B cell (primary cell): ENCODE measurements around the gene PRM1. TPM values are rescaled to one million over a fixed set of nuclear protein-coding genes. Genes with fewer than 3 reads are reported as not detected.

Source experiments
- ATAC-seq: fragments of 200-7000 bp; cut with Tn5 transposase; one replicate; pipeline ENCODE4 v1.10.0; 2021; ENCODE audit warnings: low read depth, mild to moderate bottlenecking, moderate number of reproducible peaks, moderate library complexity
- CTCF ChIA-PET: fragments of 350-600 bp; sonication (Branson Sonifier 250); formaldehyde crosslinking; loops from one replicate; lab custom pipeline; 2021; ENCODE audit warnings: antibody characterized with exemption, inconsistent platforms; lab: Charles Lee
- POLR2A ChIA-PET: fragments of 350-600 bp; sonication (Branson Sonifier 250); formaldehyde crosslinking; loops from one replicate; lab custom pipeline; 2021; ENCODE audit warnings: antibody characterized with exemption; lab: Charles Lee
- DNase-seq: peaks from one replicate; pipeline ENCODE4 v3.0.0; 2013
- H2AFZ ChIP-seq: 2 replicates; pipeline ENCODE4 v1.6.1; 2012; ENCODE audit warnings: mild to moderate bottlenecking, low read depth, low read length; ENCODE audit not compliant: insufficient read depth, poor library complexity, severe bottlenecking
- H3K27ac ChIP-seq, 2 donors: 1 replicate in 1 of 2; 2 replicates in 1 of 2; pipeline ENCODE4 v1.5.1; 2012 to 2013; ENCODE audit warnings: low read length in 2 of 2, mild to moderate bottlenecking in 2 of 2, moderate library complexity in 1 of 2
- H3K27me3 ChIP-seq, 4 experiments: fragments of 200-600 bp in 1 of 4; sonication (generic) in 1 of 4; replicated peaks in 1 of 4; 1 replicate in 2 of 4; 2 replicates in 2 of 4; pipeline versions ENCODE4 v1.6.1 to v1.7.0; 2013 to 2016; ENCODE audit warnings: low read length in 3 of 4, mild to moderate bottlenecking in 2 of 4, mixed read lengths in 1 of 4, moderate library complexity in 1 of 4; ENCODE audit not compliant: insufficient read depth in 4 of 4, control insufficient read depth in 3 of 4; ENCODE audit errors: control extremely low read depth in 1 of 4
- H3K36me3 ChIP-seq, 2 experiments: replicated peaks in 1 of 2; 1 replicate in 1 of 2; 2 replicates in 1 of 2; pipeline versions ENCODE4 v1.6.1 to v1.7.1; 2013; ENCODE audit warnings: low read length in 1 of 2; ENCODE audit not compliant: insufficient read depth in 2 of 2, control insufficient read depth in 1 of 2; ENCODE audit errors: control extremely low read depth in 1 of 2, extremely low read depth in 1 of 2
- H3K4me1 ChIP-seq, 2 donors: fragments of 200-600 bp in 1 of 2; sonication (generic) in 1 of 2; 1 replicate in 1 of 2; 2 replicates in 1 of 2; pipeline versions ENCODE4 v1.5.1 to v1.6.1; 2013 to 2017; ENCODE audit warnings: low read length in 2 of 2; ENCODE audit not compliant: control insufficient read depth in 2 of 2, insufficient read depth in 2 of 2
- H3K4me2 ChIP-seq: replicated peaks from 2 replicates; pipeline ENCODE3; 2012; ENCODE audit warnings: mild to moderate bottlenecking, low read depth, low read length; ENCODE audit not compliant: poor library complexity, severe bottlenecking
- H3K4me3 ChIP-seq, 5 experiments: fragments of 200-600 bp in 1 of 5; sonication (generic) in 1 of 5; 1 replicate in 3 of 5; 2 replicates in 2 of 5; pipeline versions ENCODE4 v1.5.1 to v1.7.0; 2011 to 2016; ENCODE audit warnings: low read length in 4 of 5, mild to moderate bottlenecking in 4 of 5, low read depth in 2 of 5, control low read depth in 1 of 5, moderate library complexity in 1 of 5; ENCODE audit not compliant: insufficient read depth in 1 of 5; ENCODE audit errors: control extremely low read depth in 1 of 5, extremely low read depth in 1 of 5
- H3K79me2 ChIP-seq: fragments of 200-600 bp; sonication (generic); one replicate; pipeline ENCODE4 v1.6.0; 2016; ENCODE audit warnings: low read length; ENCODE audit not compliant: control insufficient read depth, insufficient read depth
- H3K9ac ChIP-seq: fragments of 200-600 bp; sonication (generic); 2 replicates; pipeline ENCODE4 v1.6.1; 2017; ENCODE audit warnings: mild to moderate bottlenecking, low read length, moderate library complexity
- H3K9me3 ChIP-seq, 3 donors: one replicate each; pipeline versions ENCODE4 v1.6.1 to v1.7.1; 2013; ENCODE audit warnings: low read length in 2 of 3; ENCODE audit not compliant: control insufficient read depth in 2 of 3, insufficient read depth in 1 of 3; ENCODE audit errors: control extremely low read depth in 1 of 3
- H4K20me1 ChIP-seq: 2 replicates; pipeline ENCODE4 v1.6.0; 2012; ENCODE audit warnings: mild to moderate bottlenecking, low read length; ENCODE audit not compliant: insufficient read depth, control insufficient read depth, poor library complexity, severe bottlenecking
- H3K27ac Mint-ChIP-seq: one replicate; pipeline ENCODE4 v1.8.0; 2021; ENCODE audit warnings: mixed read lengths
- H3K27me3 Mint-ChIP-seq: one replicate; pipeline ENCODE4 v1.8.0; 2021; ENCODE audit warnings: mixed read lengths
- H3K4me1 Mint-ChIP-seq: one replicate; pipeline ENCODE4 v1.8.0; 2021; ENCODE audit warnings: mixed read lengths
- H3K4me3 Mint-ChIP-seq: one replicate; pipeline ENCODE4 v1.8.0; 2021; ENCODE audit warnings: mixed read lengths
- H3K9me3 Mint-ChIP-seq: one replicate; pipeline ENCODE4 v1.8.0; 2022; ENCODE audit warnings: mixed read lengths; ENCODE audit not compliant: insufficient read depth
- EZH2 ChIP-seq: IDR thresholded peaks from 2 replicates; pipeline ENCODE4 v1.6.1; 2012; ENCODE audit warnings: borderline replicate concordance, low read depth, mild to moderate bottlenecking, moderate library complexity, low read length; ENCODE audit not compliant: insufficient read depth, poor library complexity, severe bottlenecking
- WGBS: methylation state at CpG from one replicate; pipeline ENCODE4 v1.1.5; 2013; ENCODE audit warnings: missing lambda C conversion rate; ENCODE audit not compliant: insufficient coverage; 5-methylcytosine and 5-hydroxymethylcytosine counted together
- intact Hi-C: fragments of 100-400 bp; cut with micrococcal nuclease; formaldehyde crosslinking; loops from one replicate; pipeline ENCODE4 v1.10.0; 2022
- polyA plus RNA-seq: library from polyadenylated mRNA; depleted of rRNA; stranded (reverse); fragments of >200 nt; gene quantifications from 2 replicates; pipeline ENCODE4 v1.2.3, GENCODE V29; 2012
- total RNA-seq, 2 donors: library from RNA; stranded (reverse); fragments of 120-200 nt in 1 of 2; gene quantifications; 1 replicate in 1 of 2; 2 replicates in 1 of 2; pipeline versions ENCODE4 v1.2.3 to v1.2.4, GENCODE V29; 2013 to 2022
- TF ChIP-seq, protein P1 (sequence below): fragments of 200-600 bp; IDR thresholded peaks from one replicate; pipeline ENCODE4 v1.8.0; 2022; ENCODE audit warnings: antibody characterized with exemption, mild to moderate bottlenecking

The PRM1 gene
- total and polyA plus RNA-seq, 2 donors (not counting 1 experiment from before 2014, with no cell fraction given) = not detected

DNA sequence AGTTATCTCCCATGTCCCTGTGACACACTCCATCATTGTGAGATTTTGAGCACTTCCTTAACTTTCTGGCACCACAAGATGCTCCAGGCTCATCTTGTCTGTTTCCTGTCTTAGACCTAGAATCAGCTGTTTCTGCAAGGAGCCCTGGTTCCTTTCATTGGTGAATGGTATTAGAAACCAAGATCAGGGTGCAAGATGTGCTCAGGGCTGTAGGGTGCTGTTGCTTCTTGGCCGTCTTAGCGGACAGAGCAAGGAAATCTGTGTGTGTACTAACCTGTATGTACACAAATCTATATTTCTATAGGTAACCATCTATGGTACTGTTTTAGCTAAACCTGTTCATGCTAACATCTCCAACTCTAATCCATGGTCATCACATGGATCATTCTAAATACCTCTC, 8.1 kb upstream of the PRM1 start:
- peaks cover 5% of the 10 kb centered on the region for H3K9me3 Mint-ChIP-seq
- peaks cover 0 to 6% (median 0%) of the 10 kb centered on the region in 4 experiments for H3K27me3 ChIP-seq
- H3K4me1 ChIP-seq = peaks cover 12 to 13% of the 10 kb centered on the region in 2 donors
- H4K20me1 ChIP-seq = no peaks in the 10 kb centered on the region
- no peaks in the 10 kb centered on the region for H3K79me2 ChIP-seq
- no peak overlapping the region for H3K27ac ChIP-seq
- no peak overlapping the region for H3K9ac ChIP-seq
- peaks cover 0 to 6% (median 0%) of the 10 kb centered on the region in 3 donors for H3K9me3 ChIP-seq
- TF ChIP-seq, protein P1, sequence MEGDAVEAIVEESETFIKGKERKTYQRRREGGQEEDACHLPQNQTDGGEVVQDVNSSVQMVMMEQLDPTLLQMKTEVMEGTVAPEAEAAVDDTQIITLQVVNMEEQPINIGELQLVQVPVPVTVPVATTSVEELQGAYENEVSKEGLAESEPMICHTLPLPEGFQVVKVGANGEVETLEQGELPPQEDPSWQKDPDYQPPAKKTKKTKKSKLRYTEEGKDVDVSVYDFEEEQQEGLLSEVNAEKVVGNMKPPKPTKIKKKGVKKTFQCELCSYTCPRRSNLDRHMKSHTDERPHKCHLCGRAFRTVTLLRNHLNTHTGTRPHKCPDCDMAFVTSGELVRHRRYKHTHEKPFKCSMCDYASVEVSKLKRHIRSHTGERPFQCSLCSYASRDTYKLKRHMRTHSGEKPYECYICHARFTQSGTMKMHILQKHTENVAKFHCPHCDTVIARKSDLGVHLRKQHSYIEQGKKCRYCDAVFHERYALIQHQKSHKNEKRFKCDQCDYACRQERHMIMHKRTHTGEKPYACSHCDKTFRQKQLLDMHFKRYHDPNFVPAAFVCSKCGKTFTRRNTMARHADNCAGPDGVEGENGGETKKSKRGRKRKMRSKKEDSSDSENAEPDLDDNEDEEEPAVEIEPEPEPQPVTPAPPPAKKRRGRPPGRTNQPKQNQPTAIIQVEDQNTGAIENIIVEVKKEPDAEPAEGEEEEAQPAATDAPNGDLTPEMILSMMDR = no peak
- TF ChIP-seq EZH2 = no peak
- POLR2A ChIA-PET = no interaction called here
- H3K4me1 Mint-ChIP-seq = peaks cover 38% of the 10 kb centered on the region
- H3K4me3 Mint-ChIP-seq = no peak overlapping the region
- H3K27me3 Mint-ChIP-seq = no peaks in the 10 kb centered on the region
- H3K4me3 ChIP-seq = no peak overlapping the region
- DNase-seq (no peak), ATAC-seq (no peak)
- no peak overlapping the region for H3K27ac Mint-ChIP-seq
- H3K4me2 ChIP-seq = no peak overlapping the region
- no CpG with 5 or more reads among the region's 2 CpGs for whole genome bisulfite sequencing
- no peaks in the 10 kb centered on the region for H3K36me3 ChIP-seq
- no peak overlapping the region for H2AFZ ChIP-seq
- CTCF ChIA-PET = interaction anchor here (1.3 kb wide), 1 partner anchor 33 kb away, joined by 3 read pairs; the partner anchor contains the start of gene SOCS1
- intact Hi-C loops = no loop called here

DNA sequence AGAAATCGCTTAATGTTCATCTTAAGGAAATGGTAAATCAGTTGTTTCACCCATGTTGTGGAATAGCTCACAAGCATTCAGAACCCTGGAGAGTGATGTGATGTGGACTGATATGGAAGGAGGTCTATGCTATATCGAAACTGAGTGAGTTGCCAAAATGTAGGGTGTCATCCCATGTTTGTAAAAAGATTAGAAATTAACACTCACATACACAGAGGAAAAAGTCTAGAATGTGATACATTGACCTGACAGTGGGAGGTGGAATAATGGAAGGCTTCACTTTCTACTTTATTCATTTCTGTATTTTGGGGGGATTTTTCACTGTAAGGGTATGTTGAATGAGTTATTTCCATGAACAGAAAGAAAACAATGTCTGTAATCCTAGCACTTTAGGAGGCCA, 4.7 kb upstream of the PRM1 start:
- Mint-ChIP-seq H3K27me3 (no peaks in the 10 kb centered on the region), H3K27ac (peak overlapping the region; percentile 5), H3K9me3 (peaks cover 5% of the 10 kb centered on the region), H3K4me1 (peaks cover 17% of the 10 kb centered on the region), H3K4me3 (no peak overlapping the region)
- no peaks in the 10 kb centered on the region for H4K20me1 ChIP-seq
- no peak overlapping the region for H3K4me2 ChIP-seq
- ATAC-seq = no peak
- peaks cover 5% of the 10 kb centered on the region in 2 donors for H3K4me1 ChIP-seq
- no peaks in the 10 kb centered on the region for H3K79me2 ChIP-seq
- H3K4me3 ChIP-seq = no peak overlapping the region
- TF ChIP-seq EZH2 = no peak
- TF ChIP-seq, protein P1 = no peak
- H2AFZ ChIP-seq = no peak overlapping the region
- H3K27ac ChIP-seq = no peak overlapping the region
- ChIA-PET POLR2A (no interaction called here), CTCF (interaction anchor here (1.1 kb wide), 2 partner anchors 8 to 321 kb away, joined by 3 to 5 read pairs; no protein-coding TSS in a partner anchor)
- no peaks in the 10 kb centered on the region for H3K36me3 ChIP-seq
- no peaks in the 10 kb centered on the region for H3K27me3 ChIP-seq
- DNase-seq = no peak
- intact Hi-C loops = no loop called here
- WGBS = 100% methylated on average over 1 of the region's 2 CpGs
- no peak overlapping the region for H3K9ac ChIP-seq
- peaks cover 0 to 6% (median 0%) of the 10 kb centered on the region in 3 donors for H3K9me3 ChIP-seq
